Subcutaneous abdominal adipose tissue (tissue), 5 donors: Measurements from ENCODE around the gene ASIP.
"Not testable (repeated sequence)": the region's sequence is repeated elsewhere in the genome, so short reads cannot be mapped to it uniquely, and the experiment has no call there.

Experiments
- H3K27ac ChIP-seq: one replicate; pipeline ENCODE4 v1.7.0; 2013; ENCODE audit warnings: low read depth, mild to moderate bottlenecking, inconsistent platforms, low read length, moderate library complexity
- H3K27me3 ChIP-seq, 5 donors: one replicate each; pipeline ENCODE4 v1.7.0; 2013; ENCODE audit warnings: low read length in 5 of 5, inconsistent platforms in 1 of 5; ENCODE audit not compliant: control insufficient read depth in 5 of 5, insufficient read depth in 4 of 5
- H3K36me3 ChIP-seq, 5 donors: one replicate each; pipeline ENCODE4 v1.7.0; 2013; ENCODE audit warnings: low read length in 5 of 5; ENCODE audit not compliant: control insufficient read depth in 5 of 5, insufficient read depth in 5 of 5
- H3K4me1 ChIP-seq, 5 donors: one replicate each; pipeline ENCODE4 v1.7.0; 2013; ENCODE audit warnings: low read length in 5 of 5, mild to moderate bottlenecking in 3 of 5, moderate library complexity in 1 of 5; ENCODE audit not compliant: control insufficient read depth in 5 of 5, insufficient read depth in 5 of 5
- H3K4me3 ChIP-seq, 5 donors: one replicate each; pipeline ENCODE4 v1.7.0; 2013; ENCODE audit warnings: low read length in 5 of 5, low read depth in 1 of 5
- H3K9ac ChIP-seq, 5 donors: one replicate each; pipeline ENCODE4 v1.7.0; 2013; ENCODE audit warnings: low read length in 5 of 5, mild to moderate bottlenecking in 4 of 5, moderate library complexity in 3 of 5
- H3K9me3 ChIP-seq, 5 donors: one replicate each; pipeline ENCODE4 v1.7.0; 2013; ENCODE audit warnings: low read length in 5 of 5; ENCODE audit not compliant: control insufficient read depth in 5 of 5
- donor health status: healthy.
- donor health status: healthy.
- donor health status: healthy.
- donor health status: healthy.
- donor health status: healthy.

ASIP gene

GRCh38 chr20:34274694-34275093 lies 33.5 kb downstream of the ASIP start:
- no peak overlapping the region for H3K4me3 ChIP-seq
- no peak overlapping the region for H3K27ac ChIP-seq
- H3K9ac ChIP-seq, result no peak overlapping the region
- peaks cover 0 to 5% (median 0%) of the 10 kb centered on the region in 5 donors for H3K4me1 ChIP-seq
- H3K27me3 ChIP-seq, result no peaks in the 10 kb centered on the region
- no peaks in the 10 kb centered on the region for H3K9me3 ChIP-seq
- peaks cover 0 to 29% (median 17%) of the 10 kb centered on the region in 5 donors for H3K36me3 ChIP-seq

- Histone ChIP-seq H3K27ac (no peak overlapping the region), H3K36me3 (peaks cover 0 to 87% (median 56%) of the 10 kb centered on the region in 5 donors), H3K27me3 (no peaks in the 10 kb centered on the region), H3K4me1 (no peaks in the 10 kb centered on the region), H3K9me3 (no peaks in the 10 kb centered on the region), H3K4me3 (no peak overlapping the region), H3K9ac (no peak overlapping the region)
Measured at GRCh38 chr20:34281177-34281576, 40.0 kb downstream of the ASIP start.

GRCh38 chr20:34282041-34282440 lies 40.8 kb downstream of the ASIP start:
- no peak overlapping the region for H3K9ac ChIP-seq
- no peaks in the 10 kb centered on the region for H3K4me1 ChIP-seq
- H3K27me3 ChIP-seq, result no peaks in the 10 kb centered on the region
- H3K9me3 ChIP-seq, result no peaks in the 10 kb centered on the region
- peaks cover 0 to 84% (median 57%) of the 10 kb centered on the region in 5 donors for H3K36me3 ChIP-seq
- no peak overlapping the region for H3K4me3 ChIP-seq
- no peak overlapping the region for H3K27ac ChIP-seq

- no peaks in the 10 kb centered on the region for H3K27me3 ChIP-seq
- H3K4me3 ChIP-seq, result no peak overlapping the region
- H3K27ac ChIP-seq, result no peak overlapping the region
- peaks cover 0 to 83% (median 62%) of the 10 kb centered on the region in 5 donors for H3K36me3 ChIP-seq
- no peaks in the 10 kb centered on the region for H3K9me3 ChIP-seq
- H3K4me1 ChIP-seq, result no peaks in the 10 kb centered on the region
- H3K9ac ChIP-seq, result no peak overlapping the region
Measured at GRCh38 chr20:34283844-34284243, 42.6 kb downstream of the ASIP start.

GRCh38 chr20:34285450-34285849 lies 44.2 kb downstream of the ASIP start:
- Histone ChIP-seq H3K4me1 (no peaks in the 10 kb centered on the region), H3K36me3 (peaks cover 0 to 78% (median 63%) of the 10 kb centered on the region in 5 donors), H3K27ac (no peak overlapping the region), H3K9ac (no peak overlapping the region), H3K9me3 (no peaks in the 10 kb centered on the region), H3K4me3 (no peak overlapping the region), H3K27me3 (no peaks in the 10 kb centered on the region)

GRCh38 chr20:34287500-34287899 lies 46.3 kb downstream of the ASIP start:
- H3K9me3 ChIP-seq, H3K27me3 ChIP-seq, H3K27ac ChIP-seq, H3K9ac ChIP-seq, H3K4me1 ChIP-seq, H3K4me3 ChIP-seq: not testable (repeated sequence)
- peaks cover 0 to 81% (median 64%) of the 10 kb centered on the region in 5 donors for H3K36me3 ChIP-seq

GRCh38 chr20:34290471-34290870 lies 49.2 kb downstream of the ASIP start:
- Histone ChIP-seq H3K36me3 (peaks cover 0 to 76% (median 54%) of the 10 kb centered on the region in 5 donors), H3K9ac (no peak overlapping the region)

GRCh38 chr20:34292496-34292895 lies 51.3 kb downstream of the ASIP start:
- Histone ChIP-seq H3K36me3 (peaks cover 0 to 64% (median 47%) of the 10 kb centered on the region in 5 donors), H3K27me3 (no peaks in the 10 kb centered on the region), H3K9ac (no peak overlapping the region), H3K27ac (no peak overlapping the region), H3K9me3 (no peaks in the 10 kb centered on the region), H3K4me3 (no peak overlapping the region), H3K4me1 (peaks cover 0 to 5% (median 0%) of the 10 kb centered on the region in 5 donors)

More at GRCh38 chr20:34290471-34290870, 49.2 kb downstream of the ASIP start:
- Histone ChIP-seq H3K9me3 (no peaks in the 10 kb centered on the region), H3K27me3 (no peaks in the 10 kb centered on the region), H3K4me3 (no peak overlapping the region), H3K27ac (no peak overlapping the region), H3K4me1 (peaks cover 0 to 5% (median 0%) of the 10 kb centered on the region in 5 donors)

- H3K9ac ChIP-seq, result no peak overlapping the region
Measured at GRCh38 chr20:34293119-34293518, 51.9 kb downstream of the ASIP start.

GRCh38 chr20:34293589-34293988 lies 52.4 kb downstream of the ASIP start:
- H3K9me3 ChIP-seq, result no peaks in the 10 kb centered on the region
- no peaks in the 10 kb centered on the region for H3K27me3 ChIP-seq
- no peak overlapping the region for H3K4me3 ChIP-seq
- no peak overlapping the region for H3K27ac ChIP-seq
- H3K9ac ChIP-seq, result no peak overlapping the region
- H3K4me1 ChIP-seq, result peaks cover 0 to 5% (median 0%) of the 10 kb centered on the region in 5 donors
- H3K36me3 ChIP-seq, result peaks cover 0 to 54% (median 39%) of the 10 kb centered on the region in 5 donors

More at GRCh38 chr20:34293119-34293518, 51.9 kb downstream of the ASIP start:
- Histone ChIP-seq H3K36me3 (peaks cover 0 to 58% (median 41%) of the 10 kb centered on the region in 5 donors), H3K4me3 (no peak overlapping the region), H3K9me3 (no peaks in the 10 kb centered on the region), H3K27me3 (no peaks in the 10 kb centered on the region), H3K4me1 (peaks cover 0 to 5% (median 0%) of the 10 kb centered on the region in 5 donors), H3K27ac (no peak overlapping the region)
